HG03442 (cell line): ENCODE measurements around the gene LCN2.

Source experiments
- ATAC-seq: cut with Tn5 transposase; IDR thresholded peaks from one replicate; pipeline ENCODE4 v1.9.1; 2021; ENCODE audit warnings: mild to moderate bottlenecking, moderate library complexity; ENCODE audit not compliant: unreplicated experiment

The LCN2 gene

GRCh38 chr9:128148509-128149000 lies 698 bp upstream of the LCN2 start:
- no peak for ATAC-seq

GRCh38 chr9:128149951-128150593 lies 819 bp downstream of the LCN2 start:
- ATAC-seq = no peak

GRCh38 chr9:128150594-128151308 lies 1.5 kb downstream of the LCN2 start:
- no peak for ATAC-seq

- no peak for ATAC-seq
Observed at GRCh38 chr9:128151309-128152132, 2.3 kb downstream of the LCN2 start.

- no peak for ATAC-seq
Observed at GRCh38 chr9:128152133-128153059, 3.1 kb downstream of the LCN2 start.

- ATAC-seq = no peak
Observed at GRCh38 chr9:128153060-128153946, 4.0 kb downstream of the LCN2 start.

GRCh38 chr9:128153947-128154695 lies 4.9 kb downstream of the LCN2 start:
- no peak for ATAC-seq

GRCh38 chr9:128155736-128156500 lies 6.7 kb downstream of the LCN2 start:
- ATAC-seq = no peak

GRCh38 chr9:128159522-128159783 lies 10.2 kb downstream of the LCN2 start:
- ATAC-seq = no peak

GRCh38 chr9:128159784-128160602 lies 10.7 kb downstream of the LCN2 start, which contains the start of gene BBLN:
Gene BBLN (plus strand): TSS chr9:128160265. CDS start chr9:128160408, 143 bp downstream.
- peak; percentile 67 for ATAC-seq

GRCh38 chr9:128160603-128160987 lies 11.3 kb downstream of the LCN2 start:
- ATAC-seq = peak; percentile 10

- no peak for ATAC-seq
Observed at GRCh38 chr9:128161215-128161902, 12.1 kb downstream of the LCN2 start.

- no peak for ATAC-seq
Observed at GRCh38 chr9:128162215-128163026, 13.2 kb downstream of the LCN2 start.

GRCh38 chr9:128163027-128163515 lies 13.8 kb downstream of the LCN2 start:
- no peak for ATAC-seq

GRCh38 chr9:128163523-128164306 lies 14.5 kb downstream of the LCN2 start:
- no peak for ATAC-seq
